Measurements from ENCODE around the gene SNRNP200. TPM values are rescaled to one million over a fixed set of nuclear protein-coding genes. Genes with fewer than 3 reads are reported as not detected.

SNRNP200 gene
- total RNA-seq, 1 experiment from 2014 or later, result 231 TPM

DNA sequence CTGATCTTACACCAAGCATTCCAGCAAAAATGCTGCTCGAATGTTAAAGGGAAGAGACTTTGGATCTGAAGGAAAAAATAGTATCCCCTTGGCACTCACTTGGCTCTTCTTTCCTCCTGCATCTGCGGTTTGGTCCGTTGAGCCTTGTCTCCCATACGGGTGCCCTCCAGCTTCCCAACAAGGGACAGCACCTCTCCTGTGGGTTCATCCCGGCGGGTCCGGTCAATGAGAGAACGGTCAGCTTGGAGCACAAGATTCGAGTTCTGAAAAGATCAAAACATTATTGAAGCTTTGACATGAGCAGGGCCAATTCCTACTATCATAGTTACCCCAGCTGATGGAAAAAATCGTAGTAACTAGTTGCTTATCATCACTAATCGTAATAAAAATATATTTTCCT, 740 bp downstream of the SNRNP200 start:
- peaks cover 21% of the 10 kb centered on the region for H3K4me1 ChIP-seq (ENCODE audit: control insufficient read depth, insufficient read depth, low read length)
- DNase-seq (ENCODE audit: low read depth, low spot score), result no peak
- POLR2A ChIA-PET, result no interaction called here
- no peaks in the 10 kb centered on the region for H3K27me3 ChIP-seq (ENCODE audit: control insufficient read depth, insufficient read depth, low read length)
- intact Hi-C loops (cut with micrococcal nuclease; ENCODE audit: unreplicated experiment), result no loop called here
- peak overlapping the region; percentile 94 to 99 for H3K4me3 ChIP-seq (ENCODE audit: low read depth in 2 of 2, low read length in 2 of 2)
- TF ChIP-seq TCF7L2 (IDR thresholded peaks at IDR 0.05; ENCODE audit: low read depth, low read length), result 0 out of 2 replicates have a peak, but pooled peaks have one; percentile 1
- TF ChIP-seq, protein P1, sequence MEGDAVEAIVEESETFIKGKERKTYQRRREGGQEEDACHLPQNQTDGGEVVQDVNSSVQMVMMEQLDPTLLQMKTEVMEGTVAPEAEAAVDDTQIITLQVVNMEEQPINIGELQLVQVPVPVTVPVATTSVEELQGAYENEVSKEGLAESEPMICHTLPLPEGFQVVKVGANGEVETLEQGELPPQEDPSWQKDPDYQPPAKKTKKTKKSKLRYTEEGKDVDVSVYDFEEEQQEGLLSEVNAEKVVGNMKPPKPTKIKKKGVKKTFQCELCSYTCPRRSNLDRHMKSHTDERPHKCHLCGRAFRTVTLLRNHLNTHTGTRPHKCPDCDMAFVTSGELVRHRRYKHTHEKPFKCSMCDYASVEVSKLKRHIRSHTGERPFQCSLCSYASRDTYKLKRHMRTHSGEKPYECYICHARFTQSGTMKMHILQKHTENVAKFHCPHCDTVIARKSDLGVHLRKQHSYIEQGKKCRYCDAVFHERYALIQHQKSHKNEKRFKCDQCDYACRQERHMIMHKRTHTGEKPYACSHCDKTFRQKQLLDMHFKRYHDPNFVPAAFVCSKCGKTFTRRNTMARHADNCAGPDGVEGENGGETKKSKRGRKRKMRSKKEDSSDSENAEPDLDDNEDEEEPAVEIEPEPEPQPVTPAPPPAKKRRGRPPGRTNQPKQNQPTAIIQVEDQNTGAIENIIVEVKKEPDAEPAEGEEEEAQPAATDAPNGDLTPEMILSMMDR (IDR thresholded peaks at IDR 0.05), result no peak
- ATAC-seq, result no peak
- CTCF ChIA-PET, result no interaction called here
- peak overlapping the region; percentile 98 for H3K27ac ChIP-seq (ENCODE audit: low read length)
- H3K36me3 ChIP-seq (ENCODE audit: control insufficient read depth, insufficient read depth, low read length), result peaks cover 49% of the 10 kb centered on the region
- BruUV-seq (replicated peaks), result no TSS peak
- no peaks in the 10 kb centered on the region for H3K9me3 ChIP-seq (ENCODE audit: control insufficient read depth, insufficient read depth, low read depth, low read length)
- in situ Hi-C loops (cut with HindIII; ENCODE audit: low pct_unique_long_range_greater_than_20kb, low sequenced_read_pairs), result no loop called here

DNA sequence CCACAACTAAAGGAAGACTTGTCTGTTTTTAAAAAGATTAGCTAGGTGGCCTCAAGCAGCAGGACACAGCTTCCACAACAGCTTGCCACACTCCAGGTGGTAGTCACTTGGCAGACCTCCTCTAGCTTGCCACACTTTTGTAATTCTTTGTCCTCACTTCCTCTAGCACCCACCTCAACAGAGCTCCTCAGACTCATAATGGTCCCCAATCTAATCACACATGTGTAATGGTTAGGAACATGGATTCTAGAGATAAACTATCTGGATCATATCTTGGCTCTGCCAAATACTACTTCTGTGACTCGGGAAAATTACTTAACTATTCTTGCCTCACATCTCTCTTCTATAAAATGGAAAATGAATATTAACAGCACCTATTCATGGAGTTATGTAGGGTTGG, 3.5 kb downstream of the SNRNP200 start:
- peaks cover 72% of the 10 kb centered on the region for H3K36me3 ChIP-seq (ENCODE audit: control insufficient read depth, insufficient read depth, low read length)
- POLR2A ChIA-PET, result interaction anchor here (0.5 kb wide), 2 partner anchors 14 to 18 kb away, joined by 3 read pairs; no protein-coding TSS in a partner anchor
- no peaks in the 10 kb centered on the region for H3K27me3 ChIP-seq (ENCODE audit: control insufficient read depth, insufficient read depth, low read length)
- peaks cover 21% of the 10 kb centered on the region for H3K4me1 ChIP-seq (ENCODE audit: control insufficient read depth, insufficient read depth, low read length)
- no peak for DNase-seq (ENCODE audit: low read depth, low spot score)
- H3K4me3 ChIP-seq (ENCODE audit: low read depth in 2 of 2, low read length in 2 of 2), result no peak overlapping the region
- no peak overlapping the region for H3K27ac ChIP-seq (ENCODE audit: low read length)
- intact Hi-C loops (cut with micrococcal nuclease; ENCODE audit: unreplicated experiment) (no loop called here), in situ Hi-C loops (cut with HindIII; ENCODE audit: low pct_unique_long_range_greater_than_20kb, low sequenced_read_pairs) (no loop called here)
- CTCF ChIA-PET, result no interaction called here
- no peak for ATAC-seq
- no peaks in the 10 kb centered on the region for H3K9me3 ChIP-seq (ENCODE audit: control insufficient read depth, insufficient read depth, low read depth, low read length)
- no TSS peak for BruUV-seq (replicated peaks)
- TF ChIP-seq, protein P2, sequence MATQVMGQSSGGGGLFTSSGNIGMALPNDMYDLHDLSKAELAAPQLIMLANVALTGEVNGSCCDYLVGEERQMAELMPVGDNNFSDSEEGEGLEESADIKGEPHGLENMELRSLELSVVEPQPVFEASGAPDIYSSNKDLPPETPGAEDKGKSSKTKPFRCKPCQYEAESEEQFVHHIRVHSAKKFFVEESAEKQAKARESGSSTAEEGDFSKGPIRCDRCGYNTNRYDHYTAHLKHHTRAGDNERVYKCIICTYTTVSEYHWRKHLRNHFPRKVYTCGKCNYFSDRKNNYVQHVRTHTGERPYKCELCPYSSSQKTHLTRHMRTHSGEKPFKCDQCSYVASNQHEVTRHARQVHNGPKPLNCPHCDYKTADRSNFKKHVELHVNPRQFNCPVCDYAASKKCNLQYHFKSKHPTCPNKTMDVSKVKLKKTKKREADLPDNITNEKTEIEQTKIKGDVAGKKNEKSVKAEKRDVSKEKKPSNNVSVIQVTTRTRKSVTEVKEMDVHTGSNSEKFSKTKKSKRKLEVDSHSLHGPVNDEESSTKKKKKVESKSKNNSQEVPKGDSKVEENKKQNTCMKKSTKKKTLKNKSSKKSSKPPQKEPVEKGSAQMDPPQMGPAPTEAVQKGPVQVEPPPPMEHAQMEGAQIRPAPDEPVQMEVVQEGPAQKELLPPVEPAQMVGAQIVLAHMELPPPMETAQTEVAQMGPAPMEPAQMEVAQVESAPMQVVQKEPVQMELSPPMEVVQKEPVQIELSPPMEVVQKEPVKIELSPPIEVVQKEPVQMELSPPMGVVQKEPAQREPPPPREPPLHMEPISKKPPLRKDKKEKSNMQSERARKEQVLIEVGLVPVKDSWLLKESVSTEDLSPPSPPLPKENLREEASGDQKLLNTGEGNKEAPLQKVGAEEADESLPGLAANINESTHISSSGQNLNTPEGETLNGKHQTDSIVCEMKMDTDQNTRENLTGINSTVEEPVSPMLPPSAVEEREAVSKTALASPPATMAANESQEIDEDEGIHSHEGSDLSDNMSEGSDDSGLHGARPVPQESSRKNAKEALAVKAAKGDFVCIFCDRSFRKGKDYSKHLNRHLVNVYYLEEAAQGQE (IDR thresholded peaks at IDR 0.05; ENCODE audit: insufficient read depth in 1 of 2, low read depth in 2 of 2, low read length in 1 of 2), result no peak
- TF ChIP-seq, protein P1 (IDR thresholded peaks at IDR 0.05), result no peak
- no peak for TF ChIP-seq SIN3A (IDR thresholded peaks at IDR 0.05; ENCODE audit: borderline replicate concordance, insufficient read depth, low read depth, low read length)
- no peak for TF ChIP-seq TCF7L2 (IDR thresholded peaks at IDR 0.05; ENCODE audit: low read depth, low read length)
- no peak for TF ChIP-seq POLR2AphosphoS5 (IDR thresholded peaks at IDR 0.05; ENCODE audit: low read depth, low read length)

Measured in Panc1 (cell line).